ENCODE results near the gene SPATA6L. TPM values are rescaled to one million over a fixed set of nuclear protein-coding genes. Genes with fewer than 3 reads are reported as not detected.

The SPATA6L gene
- total RNA-seq, 1 experiment from 2014 or later, result 7.1 TPM

GRCh38 chr9:4559261-4560182, 106.8 kb downstream of the SPATA6L start:
- Histone ChIP-seq H2AFZ (no peak overlapping the region), H3K9me2 (ENCODE audit: insufficient read depth) (no peaks in the 10 kb centered on the region), H4K20me1 (ENCODE audit: insufficient read depth) (no peaks in the 10 kb centered on the region), H3K36me3 (ENCODE audit: low read depth) (no peaks in the 10 kb centered on the region), H3K4me2 (no peak overlapping the region), H3K27ac (no peak overlapping the region), H3K4me3 (no peak overlapping the region), H3K27me3 (ENCODE audit: insufficient read depth, low read depth) (no peaks in the 10 kb centered on the region), H3F3A (ENCODE audit: insufficient read depth, low read depth) (peaks cover 5% of the 10 kb centered on the region; the same call in 1 of the 2 replicates), H3K9me3 (ENCODE audit: insufficient read depth, low read depth) (no peaks in the 10 kb centered on the region), H3K4me1 (replicated peaks; ENCODE audit: insufficient read depth) (peaks cover 7% of the 10 kb centered on the region; the same call in 1 of the 2 replicates), H3K79me2 (ENCODE audit: low read depth) (no peaks in the 10 kb centered on the region)
- POLR2A ChIA-PET (ENCODE audit: unreplicated experiment), result no interaction called here
- intact Hi-C loops (cut with micrococcal nuclease; ENCODE audit: unreplicated experiment), result no loop called here
- no TSS peak for BruUV-seq (replicated peaks)
- CTCF ChIA-PET, result no interaction called here
- no peak for TF ChIP-seq CTCF (conservative IDR thresholded peaks at IDR 0.05)
- TF ChIP-seq EZH2 (IDR thresholded peaks at IDR 0.05; ENCODE audit: low read depth), result no peak
- DNase-seq, result no peak

- no peak overlapping the region for H3K4me3 ChIP-seq
- no peaks in the 10 kb centered on the region for H3K27me3 ChIP-seq (ENCODE audit: insufficient read depth, low read depth)
- no peak overlapping the region for H2AFZ ChIP-seq
- no peak overlapping the region for H3K4me2 ChIP-seq
- no peaks in the 10 kb centered on the region for H4K20me1 ChIP-seq (ENCODE audit: insufficient read depth)
- TF ChIP-seq EZH2 (IDR thresholded peaks at IDR 0.05; ENCODE audit: low read depth), result no peak
- TF ChIP-seq CTCF (conservative IDR thresholded peaks at IDR 0.05), result no peak
- H3K27ac ChIP-seq, result no peak overlapping the region
- no TSS peak for BruUV-seq (replicated peaks)
- intact Hi-C loops (cut with micrococcal nuclease; ENCODE audit: unreplicated experiment), result no loop called here
- ChIA-PET POLR2A (ENCODE audit: unreplicated experiment) (no interaction called here), CTCF (no interaction called here)
- no peaks in the 10 kb centered on the region for H3K9me3 ChIP-seq (ENCODE audit: insufficient read depth, low read depth)
- H3F3A ChIP-seq (ENCODE audit: insufficient read depth, low read depth), result peaks cover 7% of the 10 kb centered on the region; the same call in 1 of the 2 replicates
- no peaks in the 10 kb centered on the region for H3K9me2 ChIP-seq (ENCODE audit: insufficient read depth)
- H3K36me3 ChIP-seq (ENCODE audit: low read depth), result no peaks in the 10 kb centered on the region
- DNase-seq, result no peak
- peaks cover 15% of the 10 kb centered on the region for H3K4me1 ChIP-seq (replicated peaks; ENCODE audit: insufficient read depth)
- no peaks in the 10 kb centered on the region for H3K79me2 ChIP-seq (ENCODE audit: low read depth)
These were observed 107.8 kb downstream of the SPATA6L start for GRCh38 chr9:4558371-4558998.

- no peak overlapping the region for H3K4me2 ChIP-seq
- peaks cover 10% of the 10 kb centered on the region; the same call in 1 of the 2 replicates for H3F3A ChIP-seq (ENCODE audit: insufficient read depth, low read depth)
- H3K9me2 ChIP-seq (ENCODE audit: insufficient read depth), result no peaks in the 10 kb centered on the region
- ChIA-PET CTCF (no interaction called here), POLR2A (ENCODE audit: unreplicated experiment) (no interaction called here)
- no peak overlapping the region for H3K4me3 ChIP-seq
- intact Hi-C loops (cut with micrococcal nuclease; ENCODE audit: unreplicated experiment), result no loop called here
- DNase-seq, result no peak
- H3K9me3 ChIP-seq (ENCODE audit: insufficient read depth, low read depth), result no peaks in the 10 kb centered on the region
- BruUV-seq (replicated peaks), result no TSS peak
- peaks cover 15% of the 10 kb centered on the region for H3K4me1 ChIP-seq (replicated peaks; ENCODE audit: insufficient read depth)
- no peaks in the 10 kb centered on the region for H3K79me2 ChIP-seq (ENCODE audit: low read depth)
- H3K27ac ChIP-seq, result no peak overlapping the region
- H3K27me3 ChIP-seq (ENCODE audit: insufficient read depth, low read depth), result no peaks in the 10 kb centered on the region
- no peaks in the 10 kb centered on the region for H4K20me1 ChIP-seq (ENCODE audit: insufficient read depth)
- TF ChIP-seq CTCF (conservative IDR thresholded peaks at IDR 0.05) (no peak), EZH2 (IDR thresholded peaks at IDR 0.05; ENCODE audit: low read depth) (no peak)
- no peak overlapping the region for H2AFZ ChIP-seq
- no peaks in the 10 kb centered on the region for H3K36me3 ChIP-seq (ENCODE audit: low read depth)
These were observed 111.0 kb downstream of the SPATA6L start for GRCh38 chr9:4555236-4555635.
